T-helper 22 cell (primary cell): Measurements from ENCODE around the gene RNF182.
"Not testable (repeated sequence)": the region's sequence is repeated elsewhere in the genome, so short reads cannot be mapped to it uniquely, and the experiment has no call there.

ENCODE experiments used
- DNase-seq: peaks from one replicate; pipeline ENCODE4 v3.0.0-alpha.2; 2020; ENCODE audit warnings: low read depth

The RNF182 gene

DNA sequence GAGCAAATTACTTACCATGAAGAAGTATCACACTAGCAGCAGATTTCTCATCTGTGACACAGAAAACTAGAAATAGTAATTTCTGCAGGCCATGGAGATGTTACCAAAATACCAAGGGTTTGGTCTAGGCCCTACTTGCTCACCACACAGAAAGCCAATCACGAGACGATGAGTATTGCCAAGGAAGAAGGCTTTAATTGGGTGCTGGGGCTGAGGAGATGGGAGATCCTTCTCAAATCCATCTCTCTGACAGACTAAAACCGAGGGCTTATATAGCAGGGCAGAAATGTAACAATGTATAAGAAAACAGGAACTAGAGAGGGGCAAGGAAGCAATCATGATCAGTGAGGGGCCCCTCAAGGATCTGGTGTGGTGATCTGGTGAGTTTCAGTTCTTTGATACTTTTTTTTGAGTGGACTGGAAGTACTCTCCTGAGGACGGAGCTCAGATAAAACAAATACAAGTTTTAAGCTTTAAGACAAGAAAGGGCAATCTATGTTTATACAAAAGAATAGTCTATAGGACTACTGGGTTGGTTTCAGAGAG is 40.9 kb downstream of the RNF182 start:
- no peak for DNase-seq

- no peak for DNase-seq
These were observed 46.6 kb downstream of the RNF182 start for GRCh38 chr6:13971303-13971702.

DNA sequence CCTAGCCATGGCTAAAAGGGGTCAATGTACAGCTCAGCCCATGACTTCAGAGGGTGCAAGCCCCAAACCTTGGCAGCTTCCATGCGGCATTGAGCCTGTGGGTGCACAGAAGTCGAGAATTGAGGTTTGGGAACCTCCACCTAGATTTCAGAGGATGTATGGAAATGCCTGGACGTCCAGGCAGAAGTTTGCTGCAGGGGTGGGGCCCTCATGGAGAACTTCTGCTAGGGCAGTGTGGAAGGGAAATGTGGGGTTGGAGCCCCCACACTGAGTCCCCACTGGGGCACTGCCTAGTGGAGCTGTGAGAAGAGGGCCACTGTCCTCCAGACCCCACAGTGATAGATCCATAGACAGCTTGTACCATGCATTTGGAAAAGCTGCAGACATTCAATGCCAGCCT is 47.9 kb downstream of the RNF182 start:
- not testable (repeated sequence) for DNase-seq

DNA sequence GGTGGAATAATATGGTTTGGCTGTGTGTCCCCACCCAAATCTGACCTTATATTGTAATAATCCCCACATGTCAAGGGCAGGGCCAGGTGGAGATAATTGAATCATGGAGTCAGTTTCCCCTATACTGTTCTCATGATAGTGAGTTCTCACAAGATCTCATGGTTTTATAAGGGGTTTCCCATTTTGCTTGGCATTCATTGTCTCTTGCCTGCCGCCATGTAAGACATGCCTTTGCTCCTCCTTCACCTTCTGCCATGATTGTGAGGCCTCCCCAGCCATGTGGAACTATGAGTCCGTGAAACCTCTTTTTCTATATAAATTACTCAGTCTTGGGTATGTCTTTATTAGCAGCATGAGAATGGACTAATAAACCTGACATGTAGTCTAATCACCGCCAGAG is 48.7 kb downstream of the RNF182 start:
- DNase-seq = not testable (repeated sequence)

- no peak for DNase-seq
These were observed 53.4 kb downstream of the RNF182 start for GRCh38 chr6:13978102-13978640.

GRCh38 chr6:13978787-13979186 is 54.0 kb downstream of the RNF182 start:
- no peak for DNase-seq

GRCh38 chr6:13979284-13980171 is 54.8 kb downstream of the RNF182 start:
- no peak for DNase-seq

DNA sequence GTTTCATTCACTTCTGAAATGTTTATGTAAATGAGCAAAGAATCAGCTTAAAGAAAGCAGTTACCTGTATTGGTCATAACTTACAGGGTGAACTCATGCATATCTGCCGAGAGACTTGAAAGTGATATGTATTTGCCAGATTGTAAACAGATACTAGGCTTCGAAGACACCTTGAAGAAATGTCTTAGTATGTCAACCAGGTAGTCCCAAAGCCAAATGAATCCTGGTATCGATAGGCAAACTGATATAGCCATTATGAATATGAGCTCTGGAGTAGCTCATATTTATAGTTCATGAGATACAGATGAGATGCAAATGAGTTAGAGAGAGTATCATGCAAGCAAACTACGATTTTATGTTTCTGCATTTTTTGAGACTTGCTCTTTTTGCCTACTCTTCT is 55.8 kb downstream of the RNF182 start:
- no peak for DNase-seq

- DNase-seq = no peak
These were observed 61.0 kb downstream of the RNF182 start for GRCh38 chr6:13985663-13986325.

GRCh38 chr6:13986700-13987399 is 62.1 kb downstream of the RNF182 start:
- no peak for DNase-seq

GRCh38 chr6:13987400-13987865 is 62.7 kb downstream of the RNF182 start:
- DNase-seq = no peak

DNA sequence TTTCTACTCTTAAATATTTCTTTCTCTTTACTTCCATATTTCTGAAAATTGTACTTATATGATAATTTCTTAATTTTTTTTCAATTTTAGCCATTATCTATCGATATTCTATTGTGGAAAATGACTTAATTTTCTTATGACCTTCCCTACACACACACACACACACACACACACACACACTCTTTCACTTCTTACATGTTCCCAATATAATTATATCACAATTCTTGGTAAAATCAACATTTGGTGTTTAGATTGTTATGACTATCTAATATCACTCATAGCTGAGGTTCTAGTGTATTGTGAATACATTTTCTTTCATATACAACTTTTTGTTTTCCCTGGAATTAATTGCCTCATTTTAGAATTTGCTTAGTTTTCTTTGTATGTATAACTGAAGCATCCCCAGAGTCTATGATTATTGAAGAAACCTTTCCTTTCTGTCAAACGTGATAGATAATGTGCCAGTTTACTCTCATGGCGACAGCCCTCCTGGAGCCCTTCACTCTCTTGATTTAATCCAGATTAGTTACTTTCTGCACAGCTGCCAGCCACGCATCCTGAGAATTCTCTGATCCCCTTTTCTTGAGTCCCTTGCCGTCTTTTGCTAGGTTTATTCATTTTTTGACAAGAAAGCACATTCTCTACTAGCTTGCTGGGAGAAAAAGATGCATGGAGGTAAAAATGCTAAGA is 63.4 kb downstream of the RNF182 start:
- DNase-seq = no peak

GRCh38 chr6:13988908-13989307 is 64.2 kb downstream of the RNF182 start:
- no peak for DNase-seq

DNA sequence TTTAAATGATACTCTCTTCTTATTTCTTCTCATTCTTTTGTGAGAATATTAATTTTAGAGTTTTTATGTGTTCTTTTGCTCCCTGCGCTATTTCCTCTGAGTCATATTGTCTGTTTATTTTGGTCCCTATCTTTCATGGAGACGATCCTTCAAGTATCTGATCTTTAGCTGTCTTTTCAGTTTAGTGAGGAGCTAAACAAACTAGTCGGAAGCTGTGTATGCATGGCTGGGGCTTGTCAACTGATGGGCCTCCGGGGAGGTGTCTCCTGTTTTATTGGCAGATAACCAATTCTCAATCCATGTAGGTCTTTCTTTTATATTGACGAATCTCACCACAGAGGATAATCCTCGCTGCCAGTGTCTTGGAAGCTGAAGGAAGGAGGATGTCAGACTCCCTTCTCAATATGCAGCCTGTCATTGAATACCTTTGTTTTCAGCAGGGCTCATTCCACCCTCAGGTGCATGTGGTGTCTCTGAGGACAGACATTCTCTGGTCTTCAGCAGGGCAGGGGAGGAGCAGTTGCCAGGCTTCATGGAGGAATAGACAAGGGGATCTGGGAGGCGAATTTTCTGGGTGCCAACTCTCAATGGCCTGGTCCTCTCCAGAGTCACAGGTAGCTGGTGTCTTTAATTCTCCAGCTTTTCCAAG is 64.9 kb downstream of the RNF182 start:
- DNase-seq = no peak

GRCh38 chr6:13990796-13991195 is 66.0 kb downstream of the RNF182 start:
- no peak for DNase-seq

GRCh38 chr6:13991393-13991792 is 66.6 kb downstream of the RNF182 start:
- no peak for DNase-seq

DNA sequence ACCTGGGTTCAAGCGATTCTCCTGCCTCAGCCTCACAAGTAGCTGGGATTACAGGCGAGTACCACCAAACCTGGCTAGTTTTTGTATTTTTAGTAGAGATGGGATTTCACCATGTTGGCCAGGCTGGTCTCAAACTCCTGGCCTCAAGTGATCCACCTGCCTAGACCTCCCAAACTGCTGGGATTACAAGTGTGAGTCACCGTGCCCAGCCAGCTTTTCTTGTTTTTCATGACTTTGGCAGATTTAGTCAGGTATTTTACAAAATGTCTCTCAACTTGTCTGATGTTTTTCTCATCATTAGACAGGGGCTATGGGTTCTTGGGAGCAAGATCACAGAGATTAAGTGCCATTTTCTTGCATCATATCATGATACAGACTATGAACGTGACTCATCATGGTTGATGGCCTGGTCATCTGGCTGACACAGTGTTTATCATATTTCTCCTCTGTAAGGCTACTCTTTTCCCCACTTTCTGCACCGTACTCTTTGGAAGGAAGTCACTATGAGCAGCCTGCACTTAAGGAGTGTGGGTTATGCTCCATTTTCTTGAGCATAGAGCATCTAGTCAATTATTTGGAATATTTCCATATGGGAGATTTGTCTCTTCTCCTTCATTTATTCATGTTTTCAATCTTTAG is 67.8 kb downstream of the RNF182 start:
- no peak for DNase-seq

- DNase-seq = no peak
These were observed 68.7 kb downstream of the RNF182 start for GRCh38 chr6:13993416-13993815.

GRCh38 chr6:13998356-13998755 is 73.6 kb downstream of the RNF182 start:
- no peak for DNase-seq

- no peak for DNase-seq
These were observed 76.1 kb downstream of the RNF182 start for GRCh38 chr6:14000901-14001300.
